HG03565 (cell line): Measurements from ENCODE around the gene KRTAP12-4.
"Not testable (repeated sequence)": the region's sequence is repeated elsewhere in the genome, so short reads cannot be mapped to it uniquely, and the experiment has no call there.

ENCODE experiments used
- ATAC-seq: cut with Tn5 transposase; IDR thresholded peaks from one replicate; pipeline ENCODE4 v1.9.1; 2021; ENCODE audit warnings: mild to moderate bottlenecking, moderate library complexity; ENCODE audit not compliant: unreplicated experiment

KRTAP12-4 gene

GRCh38 chr21:44613386-44614155, 40.9 kb downstream of the KRTAP12-4 start:
- no peak for ATAC-seq

GRCh38 chr21:44612669-44613229, 41.7 kb downstream of the KRTAP12-4 start:
- ATAC-seq = no peak

- ATAC-seq = no peak
These were observed 42.4 kb downstream of the KRTAP12-4 start, which contains the start of gene KRTAP10-8 for GRCh38 chr21:44612029-44612486. Gene KRTAP10-8 (plus strand): TSS chr21:44612079. CDS start chr21:44612101, 22 bp downstream.

GRCh38 chr21:44611551-44611950, 42.9 kb downstream of the KRTAP12-4 start:
- ATAC-seq = no peak

- not testable (repeated sequence) for ATAC-seq
These were observed 44.2 kb downstream of the KRTAP12-4 start for GRCh38 chr21:44610157-44610843.

- no peak for ATAC-seq
These were observed 45.3 kb downstream of the KRTAP12-4 start for GRCh38 chr21:44609193-44609592.

- ATAC-seq = no peak
These were observed 48.0 kb downstream of the KRTAP12-4 start for GRCh38 chr21:44606495-44606894.
